GM06990 (cell line): ENCODE data around the gene NFATC4.
"Not testable (repeated sequence)": the region's sequence is repeated elsewhere in the genome, so short reads cannot be mapped to it uniquely, and the experiment has no call there.

Source experiments
- DNase-seq: peaks from one replicate; pipeline ENCODE4 v3.0.0-alpha.2; 2011; ENCODE audit not compliant: insufficient read length; ENCODE audit errors: extremely low read depth
- H3K27me3 ChIP-seq: replicated peaks from 2 replicates; pipeline ENCODE4 v1.6.0; 2011; ENCODE audit warnings: low read length; ENCODE audit not compliant: control insufficient read depth, insufficient read depth
- H3K36me3 ChIP-seq: 2 replicates; pipeline ENCODE4 v1.5.1; 2011; ENCODE audit warnings: low read length; ENCODE audit not compliant: control insufficient read depth, insufficient read depth
- H3K4me3 ChIP-seq: replicated peaks from 2 replicates; pipeline ENCODE4 v1.5.1; 2011; ENCODE audit warnings: low read depth, mild to moderate bottlenecking, control low read depth, low read length
- TF ChIP-seq, protein P1 (sequence below): IDR thresholded peaks from 2 replicates; pipeline ENCODE4 v1.5.1; 2011; ENCODE audit warnings: low read length, control low read depth, mild to moderate bottlenecking, inconsistent platforms; ENCODE audit not compliant: insufficient read depth, poor library complexity, severe bottlenecking

NFATC4 gene

DNA sequence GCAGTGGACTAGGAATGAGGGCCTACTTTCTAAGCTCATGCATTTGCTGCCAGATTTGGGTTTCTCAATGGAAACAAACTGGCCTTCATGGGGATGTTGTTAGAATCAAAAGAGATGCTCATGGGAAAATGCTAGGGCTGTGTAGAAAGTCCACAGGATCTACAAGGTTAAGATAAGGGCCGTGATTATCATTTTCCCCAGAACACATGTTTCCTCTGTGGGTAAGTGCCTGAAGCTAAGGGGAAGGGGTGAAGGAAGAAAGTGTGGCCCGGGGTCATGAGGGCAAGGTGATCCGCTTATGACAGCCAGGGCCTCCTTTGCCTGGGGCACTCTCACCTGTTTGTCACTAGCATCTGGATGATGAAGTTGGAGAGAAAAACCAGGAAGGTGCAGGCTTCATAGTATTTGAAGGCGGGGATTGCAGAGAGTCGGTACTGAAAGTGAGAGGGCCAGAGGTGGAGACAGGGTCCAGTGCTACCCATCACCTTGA is 42.9 kb upstream of the NFATC4 start:
- TF ChIP-seq, protein P1, sequence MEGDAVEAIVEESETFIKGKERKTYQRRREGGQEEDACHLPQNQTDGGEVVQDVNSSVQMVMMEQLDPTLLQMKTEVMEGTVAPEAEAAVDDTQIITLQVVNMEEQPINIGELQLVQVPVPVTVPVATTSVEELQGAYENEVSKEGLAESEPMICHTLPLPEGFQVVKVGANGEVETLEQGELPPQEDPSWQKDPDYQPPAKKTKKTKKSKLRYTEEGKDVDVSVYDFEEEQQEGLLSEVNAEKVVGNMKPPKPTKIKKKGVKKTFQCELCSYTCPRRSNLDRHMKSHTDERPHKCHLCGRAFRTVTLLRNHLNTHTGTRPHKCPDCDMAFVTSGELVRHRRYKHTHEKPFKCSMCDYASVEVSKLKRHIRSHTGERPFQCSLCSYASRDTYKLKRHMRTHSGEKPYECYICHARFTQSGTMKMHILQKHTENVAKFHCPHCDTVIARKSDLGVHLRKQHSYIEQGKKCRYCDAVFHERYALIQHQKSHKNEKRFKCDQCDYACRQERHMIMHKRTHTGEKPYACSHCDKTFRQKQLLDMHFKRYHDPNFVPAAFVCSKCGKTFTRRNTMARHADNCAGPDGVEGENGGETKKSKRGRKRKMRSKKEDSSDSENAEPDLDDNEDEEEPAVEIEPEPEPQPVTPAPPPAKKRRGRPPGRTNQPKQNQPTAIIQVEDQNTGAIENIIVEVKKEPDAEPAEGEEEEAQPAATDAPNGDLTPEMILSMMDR, result no peak
- H3K36me3 ChIP-seq, result no peaks in the 10 kb centered on the region
- no peak for DNase-seq
- no peak overlapping the region for H3K4me3 ChIP-seq
- H3K27me3 ChIP-seq, result no peaks in the 10 kb centered on the region

- no peaks in the 10 kb centered on the region for H3K27me3 ChIP-seq
- TF ChIP-seq, protein P1, result no peak
- no peak overlapping the region for H3K4me3 ChIP-seq
- DNase-seq, result no peak
- no peaks in the 10 kb centered on the region for H3K36me3 ChIP-seq
Observed at GRCh38 chr14:24325963-24326362, 42.0 kb upstream of the NFATC4 start.

GRCh38 chr14:24327303-24327702 is 40.7 kb upstream of the NFATC4 start:
- Histone ChIP-seq H3K27me3 (no peaks in the 10 kb centered on the region; the same call in 1 of the 2 replicates), H3K4me3 (no peak overlapping the region), H3K36me3 (no peaks in the 10 kb centered on the region)
- DNase-seq, result no peak
- TF ChIP-seq, protein P1, result no peak

DNA sequence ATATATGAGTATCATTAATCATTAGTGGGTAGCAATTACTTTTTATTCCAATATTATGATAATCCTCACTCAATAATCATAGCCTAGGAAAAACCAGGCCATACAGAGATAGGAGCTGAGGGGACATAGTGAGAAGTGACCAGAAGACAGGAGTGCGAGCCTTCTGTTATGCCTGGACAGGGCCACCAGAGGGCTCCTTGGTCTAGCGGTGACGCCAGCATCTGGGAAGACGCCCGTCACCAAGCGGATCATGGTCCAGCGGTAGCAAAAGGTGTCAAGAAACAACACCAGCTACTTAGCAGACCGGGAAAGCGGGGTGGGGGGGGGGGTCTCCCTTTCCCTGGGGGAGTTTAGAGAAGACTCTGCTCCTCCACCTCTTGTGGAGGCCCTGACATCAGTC is 40.1 kb upstream of the NFATC4 start:
- DNase-seq, H3K27me3 ChIP-seq, H3K36me3 ChIP-seq, H3K4me3 ChIP-seq: not testable (repeated sequence)
- TF ChIP-seq, protein P1, result peak; percentile 31

DNA sequence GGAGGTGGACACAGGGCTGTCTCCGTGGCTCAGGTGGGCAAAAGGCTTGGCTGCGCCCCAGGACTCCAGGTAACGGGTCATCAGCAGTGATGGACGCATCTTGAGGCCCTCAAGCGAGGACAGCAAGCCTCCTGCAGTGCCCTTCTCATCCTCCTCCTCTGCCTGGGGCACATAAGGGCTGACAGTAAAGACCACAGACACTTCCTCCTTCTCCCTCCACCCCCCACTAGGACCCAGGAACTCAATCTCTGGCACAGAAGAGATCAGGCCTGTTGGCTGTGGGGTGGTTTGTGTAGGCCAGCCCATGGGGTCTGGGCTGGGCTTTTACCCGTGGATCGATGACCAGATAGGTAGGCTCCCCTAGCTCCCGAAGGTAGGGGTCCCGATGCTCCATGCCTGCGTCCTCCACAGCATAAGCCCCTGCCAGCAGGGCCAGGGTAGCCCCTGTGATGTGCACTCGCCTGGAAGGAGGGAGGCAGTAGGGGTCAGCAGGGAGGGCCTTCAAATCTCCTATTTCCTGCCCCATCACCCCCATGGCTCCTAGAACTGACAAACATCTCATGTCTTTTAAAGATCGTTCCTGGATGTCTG is 38.8 kb upstream of the NFATC4 start:
- Histone ChIP-seq H3K36me3 (no peaks in the 10 kb centered on the region), H3K27me3 (no peaks in the 10 kb centered on the region; the same call in none of the 2 replicates), H3K4me3 (no peak overlapping the region)
- TF ChIP-seq, protein P1, result no peak
- DNase-seq, result no peak

DNA sequence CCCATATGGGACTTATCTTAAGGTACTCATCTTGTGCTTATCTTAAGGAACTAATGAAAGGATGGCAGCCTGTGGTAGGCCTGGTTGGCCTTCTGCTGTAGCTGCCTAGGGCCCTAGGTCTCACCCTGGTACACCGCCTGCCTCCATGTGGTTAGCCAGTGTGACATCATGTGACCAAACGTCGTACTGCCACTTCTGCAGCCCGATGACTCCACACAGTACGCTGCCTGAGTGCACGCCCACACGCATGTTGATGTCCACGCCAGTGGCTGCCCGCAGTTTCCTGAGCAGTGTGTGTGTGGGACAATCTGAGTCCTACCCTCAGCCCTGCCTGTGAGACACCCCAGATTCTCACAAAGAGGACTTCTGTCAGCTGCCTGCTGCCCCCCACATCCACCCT is 38.2 kb upstream of the NFATC4 start:
- no peak for DNase-seq
- Histone ChIP-seq H3K27me3 (no peaks in the 10 kb centered on the region; the same call in none of the 2 replicates), H3K36me3 (no peaks in the 10 kb centered on the region), H3K4me3 (no peak overlapping the region)
- TF ChIP-seq, protein P1, result no peak
